ENCODE measurements around the gene BCS1L. TPM values are rescaled to one million over a fixed set of nuclear protein-coding genes. Genes with fewer than 3 reads are reported as not detected.

The BCS1L gene
- total and polyA plus RNA-seq, 2 of the 13 experiments (the other 11 are each of a cell fraction or from before 2014, with no cell fraction given) = 48.9 to 76.0 TPM

- TF ChIP-seq KIAA2018 (CRISPR knock-in tag; IDR thresholded peaks at IDR 0.05; ENCODE audit: borderline replicate concordance) (no peak), KLF11 (CRISPR knock-in tag; IDR thresholded peaks at IDR 0.05) (no peak), MED13 (CRISPR knock-in tag; IDR thresholded peaks at IDR 0.05) (no peak), RBFOX2 (IDR thresholded peaks at IDR 0.05; ENCODE audit: low read depth, low read length) (0 out of 2 replicates have a peak, but pooled peaks have one; percentile 19), ZNF616 (CRISPR knock-in tag; IDR thresholded peaks at IDR 0.05; ENCODE audit: low read depth) (no peak), REL (CRISPR knock-in tag; conservative IDR thresholded peaks at IDR 0.05) (no peak), EEA1 (CRISPR knock-in tag; IDR thresholded peaks at IDR 0.05; ENCODE audit: borderline replicate concordance) (no peak), ZNF20 (CRISPR knock-in tag; IDR thresholded peaks at IDR 0.05) (no peak)
These were observed 16.7 kb upstream of the BCS1L start (continued) for GRCh38 chr2:218642786-218643185.

All from HepG2 (cell line).